Measurements from ENCODE around the gene PKD1L1.

- TF ChIP-seq POLR2A (IDR thresholded peaks at IDR 0.05) (no peak), CTCF (IDR thresholded peaks at IDR 0.05) (no peak)
Observed at GRCh38 chr7:47739891-47740290, 208.4 kb downstream of the PKD1L1 start.

Measured in sigmoid colon (tissue), 3 donors.